ENCODE results near the gene UBE2R2.

Gene UBE2R2

DNA sequence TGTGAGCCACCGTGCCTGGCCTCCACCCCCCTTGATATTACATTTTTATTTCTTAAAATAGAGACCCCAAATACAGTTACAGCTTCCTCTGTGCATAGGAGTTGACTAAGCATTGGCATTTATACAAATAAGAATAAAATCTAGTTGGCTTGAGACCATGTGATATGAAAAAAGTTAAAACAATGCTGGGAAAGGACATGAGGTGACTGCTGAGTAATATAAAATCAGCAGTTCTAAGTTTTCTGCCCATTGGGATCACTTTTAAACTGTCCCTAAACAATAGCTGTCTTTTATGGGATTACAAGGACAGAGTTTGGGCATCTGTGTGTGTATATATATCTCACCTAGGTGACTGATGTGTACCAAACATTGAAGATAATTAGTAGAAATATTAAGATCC lies 96.6 kb downstream of the UBE2R2 start:
- peaks cover 1% of the 10 kb centered on the region for H3K79me1 ChIP-seq (ENCODE audit: low read depth, low read length)
- H3K36me3 ChIP-seq (replicated peaks in 1 of 2; ENCODE audit: control insufficient read depth in 2 of 2, insufficient read depth in 2 of 2, low read length in 2 of 2), result peaks cover 14 to 85% of the 10 kb centered on the region in 2 donors
- H3K23ac ChIP-seq (ENCODE audit: low read depth, low read length, poor library complexity), result no peak overlapping the region
- no CpG with 5 or more reads among the region's 1 CpG for WGBS, 2 donors (ENCODE audit: extremely low coverage in 2 of 2, insufficient read length in 2 of 2, insufficient replicate concordance in 1 of 2)
- H3K4ac ChIP-seq (ENCODE audit: low read length), result no peak overlapping the region
- no peak overlapping the region for H3K27ac ChIP-seq (replicated peaks; ENCODE audit: low read length)
- no peak overlapping the region for H2AK5ac ChIP-seq (ENCODE audit: low read depth, low read length)
- H3K4me1 ChIP-seq (ENCODE audit: control insufficient read depth in 2 of 2, insufficient read depth in 1 of 2, low read depth in 1 of 2, low read length in 2 of 2), result no peaks in the 10 kb centered on the region
- no peak overlapping the region for H4K8ac ChIP-seq (ENCODE audit: low read depth, low read length)
- no peak overlapping the region for H4K91ac ChIP-seq (ENCODE audit: low read depth, low read length, poor library complexity)
- no peak overlapping the region for H2BK15ac ChIP-seq (ENCODE audit: low read length)
- H3K14ac ChIP-seq (ENCODE audit: low read length), result no peak overlapping the region
- no peak overlapping the region for H2BK12ac ChIP-seq (ENCODE audit: low read length)
- no peak overlapping the region for H3K4me3 ChIP-seq (ENCODE audit: low read length in 2 of 2)
- H2BK120ac ChIP-seq (ENCODE audit: low read depth, low read length), result no peak overlapping the region
- H3K18ac ChIP-seq (ENCODE audit: low read length), result no peak overlapping the region
- no peak for DNase-seq (ENCODE audit: low spot score)
- H2BK5ac ChIP-seq (ENCODE audit: low read length), result no peak overlapping the region
- H3K27me3 ChIP-seq (ENCODE audit: control insufficient read depth in 3 of 3, insufficient read depth in 3 of 3, low read depth in 1 of 3, low read length in 3 of 3), result no peaks in the 10 kb centered on the region
- no peaks in the 10 kb centered on the region for H3K9me3 ChIP-seq (replicated peaks in 1 of 2; ENCODE audit: control insufficient read depth in 2 of 2, insufficient read depth in 1 of 2, low read depth in 1 of 2, low read length in 2 of 2)
- H3K9ac ChIP-seq (ENCODE audit: low read depth, low read length, poor library complexity), result no peak overlapping the region
- no peak overlapping the region for H2AFZ ChIP-seq (ENCODE audit: low read length)
- no peak overlapping the region for H3K4me2 ChIP-seq (ENCODE audit: insufficient read depth, low read length, poor library complexity, severe bottlenecking)

DNA sequence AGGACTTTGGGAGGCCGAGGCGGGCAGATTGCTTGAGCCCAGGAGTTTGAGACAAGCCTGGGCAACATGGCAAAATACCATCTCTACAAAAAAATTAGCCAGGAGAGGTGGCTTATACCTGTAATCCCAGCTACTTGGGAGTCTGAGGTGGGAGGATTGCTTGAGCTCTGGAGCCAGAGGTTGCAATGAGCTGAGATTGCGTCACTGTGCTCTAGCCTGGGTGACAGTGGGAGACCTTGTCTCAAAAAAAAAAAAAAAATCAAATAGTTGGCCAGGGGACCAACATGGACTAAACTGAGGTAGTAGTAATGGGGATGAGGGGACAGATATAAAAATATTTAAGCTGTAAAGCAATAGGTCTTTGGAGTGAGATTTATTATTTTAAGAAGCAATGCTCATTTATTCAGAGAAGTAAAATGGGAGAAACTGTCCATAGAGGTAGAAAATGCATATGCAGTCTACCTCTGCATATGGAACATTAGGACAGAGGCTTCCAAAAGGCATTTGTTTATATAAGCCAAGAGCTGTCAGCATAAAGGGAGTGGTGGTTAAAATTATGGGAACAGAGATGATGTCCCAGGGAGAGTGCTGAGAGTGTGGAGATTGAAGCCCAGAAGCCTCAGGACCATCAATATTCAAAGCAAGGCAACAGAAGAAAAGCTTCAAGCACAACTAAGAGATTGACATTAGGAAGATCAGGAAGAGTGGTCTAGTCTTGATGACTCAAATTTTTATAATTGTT lies 98.1 kb downstream of the UBE2R2 start:
- Histone ChIP-seq H2BK5ac (ENCODE audit: low read length) (no peak overlapping the region), H3K79me1 (ENCODE audit: low read depth, low read length) (peaks cover 1% of the 10 kb centered on the region), H3K18ac (ENCODE audit: low read length) (no peak overlapping the region), H3K9ac (ENCODE audit: low read depth, low read length, poor library complexity) (no peak overlapping the region), H3K4ac (ENCODE audit: low read length) (no peak overlapping the region), H2BK12ac (ENCODE audit: low read length) (no peak overlapping the region), H3K14ac (ENCODE audit: low read length) (no peak overlapping the region), H3K23ac (ENCODE audit: low read depth, low read length, poor library complexity) (no peak overlapping the region), H3K9me3 (replicated peaks in 1 of 2; ENCODE audit: control insufficient read depth in 2 of 2, insufficient read depth in 1 of 2, low read depth in 1 of 2, low read length in 2 of 2) (no peaks in the 10 kb centered on the region), H3K4me1 (ENCODE audit: control insufficient read depth in 2 of 2, insufficient read depth in 1 of 2, low read depth in 1 of 2, low read length in 2 of 2) (no peaks in the 10 kb centered on the region), H4K91ac (ENCODE audit: low read depth, low read length, poor library complexity) (no peak overlapping the region), H4K8ac (ENCODE audit: low read depth, low read length) (no peak overlapping the region), H2BK120ac (ENCODE audit: low read depth, low read length) (no peak overlapping the region), H3K27me3 (ENCODE audit: control insufficient read depth in 3 of 3, insufficient read depth in 3 of 3, low read depth in 1 of 3, low read length in 3 of 3) (no peaks in the 10 kb centered on the region), H3K4me2 (ENCODE audit: insufficient read depth, low read length, poor library complexity, severe bottlenecking) (no peak overlapping the region), H3K36me3 (replicated peaks in 1 of 2; ENCODE audit: control insufficient read depth in 2 of 2, insufficient read depth in 2 of 2, low read length in 2 of 2) (peaks cover 21 to 90% of the 10 kb centered on the region in 2 donors), H2AFZ (ENCODE audit: low read length) (no peak overlapping the region), H3K4me3 (ENCODE audit: low read length in 2 of 2) (no peak overlapping the region), H2BK15ac (ENCODE audit: low read length) (no peak overlapping the region), H2AK5ac (ENCODE audit: low read depth, low read length) (no peak overlapping the region), H3K27ac (replicated peaks; ENCODE audit: low read length) (no peak overlapping the region)
- WGBS, 2 donors (ENCODE audit: extremely low coverage in 2 of 2, insufficient read length in 2 of 2, insufficient replicate concordance in 1 of 2), result no CpG with 5 or more reads among the region's 3 CpGs
- no peak for DNase-seq (ENCODE audit: low spot score)

DNA sequence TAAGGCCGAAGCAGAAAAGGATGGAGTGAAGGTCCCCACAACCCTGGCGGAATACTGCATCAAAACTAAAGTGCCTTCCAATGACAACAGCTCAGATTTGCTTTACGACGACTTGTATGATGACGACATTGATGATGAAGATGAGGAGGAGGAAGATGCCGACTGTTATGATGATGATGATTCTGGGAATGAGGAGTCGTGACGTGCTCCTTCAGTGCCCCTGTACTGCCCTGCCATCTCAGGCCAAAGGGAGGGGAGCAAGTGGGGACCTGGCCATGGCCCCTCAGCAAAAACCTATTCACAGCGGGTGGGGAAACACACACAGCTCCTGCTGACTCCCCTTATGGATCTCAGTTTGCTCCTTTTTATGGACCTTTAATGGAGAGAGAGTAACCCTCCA lies 100.1 kb downstream of the UBE2R2 start:
- Histone ChIP-seq H3K4me3 (ENCODE audit: low read length in 2 of 2) (no peak overlapping the region), H3K23ac (ENCODE audit: low read depth, low read length, poor library complexity) (no peak overlapping the region), H3K18ac (ENCODE audit: low read length) (no peak overlapping the region), H4K8ac (ENCODE audit: low read depth, low read length) (no peak overlapping the region), H3K27me3 (ENCODE audit: control insufficient read depth in 3 of 3, insufficient read depth in 3 of 3, low read depth in 1 of 3, low read length in 3 of 3) (no peaks in the 10 kb centered on the region), H3K14ac (ENCODE audit: low read length) (no peak overlapping the region), H2BK12ac (ENCODE audit: low read length) (no peak overlapping the region), H2BK15ac (ENCODE audit: low read length) (no peak overlapping the region), H3K4me1 (ENCODE audit: control insufficient read depth in 2 of 2, insufficient read depth in 1 of 2, low read depth in 1 of 2, low read length in 2 of 2) (no peaks in the 10 kb centered on the region), H4K91ac (ENCODE audit: low read depth, low read length, poor library complexity) (no peak overlapping the region), H2AK5ac (ENCODE audit: low read depth, low read length) (no peak overlapping the region), H2AFZ (ENCODE audit: low read length) (no peak overlapping the region), H3K27ac (replicated peaks; ENCODE audit: low read length) (no peak overlapping the region), H3K79me1 (ENCODE audit: low read depth, low read length) (peaks cover 1% of the 10 kb centered on the region), H3K36me3 (replicated peaks in 1 of 2; ENCODE audit: control insufficient read depth in 2 of 2, insufficient read depth in 2 of 2, low read length in 2 of 2) (peaks cover 29 to 99% of the 10 kb centered on the region in 2 donors), H3K4ac (ENCODE audit: low read length) (no peak overlapping the region), H3K9ac (ENCODE audit: low read depth, low read length, poor library complexity) (no peak overlapping the region), H2BK5ac (ENCODE audit: low read length) (no peak overlapping the region), H2BK120ac (ENCODE audit: low read depth, low read length) (no peak overlapping the region), H3K9me3 (replicated peaks in 1 of 2; ENCODE audit: control insufficient read depth in 2 of 2, insufficient read depth in 1 of 2, low read depth in 1 of 2, low read length in 2 of 2) (no peaks in the 10 kb centered on the region), H3K4me2 (ENCODE audit: insufficient read depth, low read length, poor library complexity, severe bottlenecking) (no peak overlapping the region)
- no CpG with 5 or more reads among the region's 9 CpGs for WGBS, 2 donors (ENCODE audit: extremely low coverage in 2 of 2, insufficient read length in 2 of 2, insufficient replicate concordance in 1 of 2)
- DNase-seq (ENCODE audit: low spot score), result no peak

DNA sequence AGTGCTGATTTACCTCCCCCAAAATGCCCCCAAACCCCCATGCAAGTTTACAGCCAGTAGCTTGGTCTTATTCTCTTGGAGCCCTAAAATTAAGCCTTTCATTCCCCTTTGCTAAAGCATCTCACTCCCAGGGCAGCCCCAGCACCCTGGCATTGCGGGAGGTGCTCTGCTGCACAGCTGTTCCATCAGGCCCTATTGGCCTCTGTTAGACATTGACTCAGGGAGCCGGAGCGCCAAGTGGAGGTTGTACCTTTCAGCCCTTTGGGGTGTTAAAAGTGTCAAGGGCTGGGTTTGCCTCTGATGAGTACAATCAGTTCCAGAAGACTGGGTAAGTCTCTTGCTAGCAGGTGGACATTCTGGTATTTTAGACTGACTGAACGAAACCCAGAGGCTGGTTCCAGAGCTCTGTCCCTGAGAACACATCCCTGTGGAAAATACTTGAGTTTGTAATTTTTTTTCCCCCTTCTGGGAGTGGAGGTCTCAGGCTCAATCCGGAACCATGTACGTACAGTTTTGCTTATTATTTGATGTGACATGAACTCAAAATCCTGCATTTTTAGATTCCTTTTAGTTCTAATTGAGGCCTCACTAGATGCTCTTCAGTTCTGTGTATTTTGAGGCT lies 102.4 kb downstream of the UBE2R2 start:
- H3K36me3 ChIP-seq (replicated peaks in 1 of 2; ENCODE audit: control insufficient read depth in 2 of 2, insufficient read depth in 2 of 2, low read length in 2 of 2), result peaks cover 48 to 99% of the 10 kb centered on the region in 2 donors
- H3K18ac ChIP-seq (ENCODE audit: low read length), result no peak overlapping the region
- H3K4me3 ChIP-seq (ENCODE audit: low read length in 2 of 2), result no peak overlapping the region
- no peak overlapping the region for H2BK12ac ChIP-seq (ENCODE audit: low read length)
- no peak overlapping the region for H2AK5ac ChIP-seq (ENCODE audit: low read depth, low read length)
- H4K91ac ChIP-seq (ENCODE audit: low read depth, low read length, poor library complexity), result no peak overlapping the region
- H3K27ac ChIP-seq (replicated peaks; ENCODE audit: low read length), result no peak overlapping the region
- no peak overlapping the region for H3K14ac ChIP-seq (ENCODE audit: low read length)
- H3K4me1 ChIP-seq (ENCODE audit: control insufficient read depth in 2 of 2, insufficient read depth in 1 of 2, low read depth in 1 of 2, low read length in 2 of 2), result no peaks in the 10 kb centered on the region
- no peak overlapping the region for H4K8ac ChIP-seq (ENCODE audit: low read depth, low read length)
- no peak for DNase-seq (ENCODE audit: low spot score)
- no peaks in the 10 kb centered on the region for H3K9me3 ChIP-seq (replicated peaks in 1 of 2; ENCODE audit: control insufficient read depth in 2 of 2, insufficient read depth in 1 of 2, low read depth in 1 of 2, low read length in 2 of 2)
- H2BK5ac ChIP-seq (ENCODE audit: low read length), result no peak overlapping the region
- no peak overlapping the region for H2BK120ac ChIP-seq (ENCODE audit: low read depth, low read length)
- H3K4ac ChIP-seq (ENCODE audit: low read length), result no peak overlapping the region
- no peaks in the 10 kb centered on the region for H3K27me3 ChIP-seq (ENCODE audit: control insufficient read depth in 3 of 3, insufficient read depth in 3 of 3, low read depth in 1 of 3, low read length in 3 of 3)
- no peak overlapping the region for H3K9ac ChIP-seq (ENCODE audit: low read depth, low read length, poor library complexity)
- H2BK15ac ChIP-seq (ENCODE audit: low read length), result no peak overlapping the region
- H2AFZ ChIP-seq (ENCODE audit: low read length), result no peak overlapping the region
- no peak overlapping the region for H3K4me2 ChIP-seq (ENCODE audit: insufficient read depth, low read length, poor library complexity, severe bottlenecking)
- WGBS, 2 donors (ENCODE audit: extremely low coverage in 2 of 2, insufficient read length in 2 of 2, insufficient replicate concordance in 1 of 2), result no CpG with 5 or more reads among the region's 6 CpGs
- peaks cover 1% of the 10 kb centered on the region for H3K79me1 ChIP-seq (ENCODE audit: low read depth, low read length)
- no peak overlapping the region for H3K23ac ChIP-seq (ENCODE audit: low read depth, low read length, poor library complexity)
